Measurements from ENCODE around the gene FOSL1. TPM values are rescaled to one million over a fixed set of nuclear protein-coding genes. Genes with fewer than 3 reads are reported as not detected.

The FOSL1 gene
- total and polyA plus RNA-seq, 2 donors (not counting 1 experiment from before 2014, with no cell fraction given): 3.5 to 8.8 TPM

- H3K9me3 ChIP-seq (ENCODE audit: control insufficient read depth, insufficient read depth, low read depth, low read length): no peaks in the 10 kb centered on the region
- H3K79me2 ChIP-seq (ENCODE audit: control insufficient read depth, insufficient read depth, low read length): no peaks in the 10 kb centered on the region
- H3K36me3 ChIP-seq (ENCODE audit: control insufficient read depth, insufficient read depth, low read length): peaks cover 24% of the 10 kb centered on the region
- no peaks in the 10 kb centered on the region for H3K27me3 ChIP-seq (ENCODE audit: control insufficient read depth, insufficient read depth, low read length)
- H3K9ac ChIP-seq (ENCODE audit: insufficient read depth, low read length): no peak within 1 kb of the TSS
- no peak within 1 kb of the TSS for H3K4me2 ChIP-seq (ENCODE audit: extremely low read depth, insufficient read depth, low read length)
- H4K20me1 ChIP-seq (ENCODE audit: control insufficient read depth, extremely low read depth, insufficient read depth, low read length): no peaks in the 10 kb centered on the region
- H2AFZ ChIP-seq (ENCODE audit: low read length): no peak within 1 kb of the TSS
- H3K27ac ChIP-seq (ENCODE audit: insufficient read depth, low read length): no peak within 1 kb of the TSS
- H3K4me3 ChIP-seq (replicated peaks in 1 of 4; ENCODE audit: control extremely low read depth in 1 of 4, insufficient read depth in 1 of 4, low read depth in 3 of 4, low read length in 4 of 4): no peak within 1 kb of the TSS
- DNase-seq (ENCODE audit: low read depth in 2 of 2): no peak
- no peaks in the 10 kb centered on the region for H3K4me1 ChIP-seq (ENCODE audit: control insufficient read depth, extremely low read depth, insufficient read depth, low read length)
- no peak for TF ChIP-seq CTCF (conservative IDR thresholded peaks at IDR 0.05 in 1 of 2, IDR thresholded peaks at IDR 0.05 in 1 of 2; ENCODE audit: low read depth in 1 of 2, low read length in 2 of 2)
- TF ChIP-seq EZH2 (IDR thresholded peaks at IDR 0.05; ENCODE audit: low read length, missing control alignments): no peak
Observed at GRCh38 chr11:65879617-65880016, 20.6 kb downstream of the FOSL1 start, which contains the start of gene CTSW. TSS of gene CTSW (plus strand) at chr11:65879837. CDS start at chr11:65879855, 18 bp downstream.

GRCh38 chr11:65873318-65874156 is 26.7 kb downstream of the FOSL1 start:
- Histone ChIP-seq H3K27me3 (ENCODE audit: control insufficient read depth, insufficient read depth, low read length) (no peaks in the 10 kb centered on the region), H2AFZ (ENCODE audit: low read length) (peak overlapping the region; percentile 75), H3K9ac (ENCODE audit: insufficient read depth, low read length) (peak overlapping the region; percentile 82), H3K27ac (ENCODE audit: insufficient read depth, low read length) (peak overlapping the region; percentile 77), H4K20me1 (ENCODE audit: control insufficient read depth, extremely low read depth, insufficient read depth, low read length) (no peaks in the 10 kb centered on the region), H3K4me1 (ENCODE audit: control insufficient read depth, extremely low read depth, insufficient read depth, low read length) (peaks cover 20% of the 10 kb centered on the region), H3K4me3 (replicated peaks in 1 of 4; ENCODE audit: control extremely low read depth in 1 of 4, insufficient read depth in 1 of 4, low read depth in 3 of 4, low read length in 4 of 4) (peak overlapping the region; percentile 41 to 80 (median 65)), H3K79me2 (ENCODE audit: control insufficient read depth, insufficient read depth, low read length) (peaks cover 27% of the 10 kb centered on the region), H3K4me2 (ENCODE audit: extremely low read depth, insufficient read depth, low read length) (peak overlapping the region; percentile 94), H3K36me3 (ENCODE audit: control insufficient read depth, insufficient read depth, low read length) (peaks cover 14% of the 10 kb centered on the region), H3K9me3 (ENCODE audit: control insufficient read depth, insufficient read depth, low read depth, low read length) (no peaks in the 10 kb centered on the region)
- TF ChIP-seq CTCF (conservative IDR thresholded peaks at IDR 0.05 in 1 of 2, IDR thresholded peaks at IDR 0.05 in 1 of 2; ENCODE audit: low read depth in 1 of 2, low read length in 2 of 2) (no peak), EZH2 (IDR thresholded peaks at IDR 0.05; ENCODE audit: low read length, missing control alignments) (no peak)
- DNase-seq (ENCODE audit: low read depth in 2 of 2): peak; percentile 86 to 92

GRCh38 chr11:65872586-65873317 is 27.4 kb downstream of the FOSL1 start, which contains the start of gene EFEMP2:
TSS of gene EFEMP2 (minus strand) at chr11:65872800. CDS start at chr11:65872354, 446 bp downstream.
- peak within 1 kb of the TSS; percentile 82 for H3K9ac ChIP-seq (ENCODE audit: insufficient read depth, low read length)
- H3K27me3 ChIP-seq (ENCODE audit: control insufficient read depth, insufficient read depth, low read length): no peaks in the 10 kb centered on the region
- H3K27ac ChIP-seq (ENCODE audit: insufficient read depth, low read length): peak within 1 kb of the TSS; percentile 88
- peak within 1 kb of the TSS; percentile 75 to 81 (median 78) for H3K4me3 ChIP-seq (replicated peaks in 1 of 4; ENCODE audit: control extremely low read depth in 1 of 4, insufficient read depth in 1 of 4, low read depth in 3 of 4, low read length in 4 of 4)
- H2AFZ ChIP-seq (ENCODE audit: low read length): peak within 1 kb of the TSS; percentile 75
- H3K79me2 ChIP-seq (ENCODE audit: control insufficient read depth, insufficient read depth, low read length): peaks cover 30% of the 10 kb centered on the region
- no peaks in the 10 kb centered on the region for H4K20me1 ChIP-seq (ENCODE audit: control insufficient read depth, extremely low read depth, insufficient read depth, low read length)
- peaks cover 20% of the 10 kb centered on the region for H3K36me3 ChIP-seq (ENCODE audit: control insufficient read depth, insufficient read depth, low read length)
- no peaks in the 10 kb centered on the region for H3K9me3 ChIP-seq (ENCODE audit: control insufficient read depth, insufficient read depth, low read depth, low read length)
- peak within 1 kb of the TSS; percentile 96 for H3K4me2 ChIP-seq (ENCODE audit: extremely low read depth, insufficient read depth, low read length)
- DNase-seq (ENCODE audit: low read depth in 2 of 2): peak in 1 of 2 donors; percentile 56
- TF ChIP-seq CTCF (conservative IDR thresholded peaks at IDR 0.05 in 1 of 2, IDR thresholded peaks at IDR 0.05 in 1 of 2; ENCODE audit: low read depth in 1 of 2, low read length in 2 of 2) (no peak), EZH2 (IDR thresholded peaks at IDR 0.05; ENCODE audit: low read length, missing control alignments) (no peak)
- peaks cover 23% of the 10 kb centered on the region for H3K4me1 ChIP-seq (ENCODE audit: control insufficient read depth, extremely low read depth, insufficient read depth, low read length)
